HG02623 (cell line): ENCODE data around the gene TENM4.
"Not testable (repeated sequence)": the region's sequence is repeated elsewhere in the genome, so short reads cannot be mapped to it uniquely, and the experiment has no call there.

Experiments used
- ATAC-seq: cut with Tn5 transposase; IDR thresholded peaks from one replicate; pipeline ENCODE4 v1.9.1; 2021; ENCODE audit warnings: moderate library complexity; ENCODE audit not compliant: unreplicated experiment

TENM4 gene

DNA sequence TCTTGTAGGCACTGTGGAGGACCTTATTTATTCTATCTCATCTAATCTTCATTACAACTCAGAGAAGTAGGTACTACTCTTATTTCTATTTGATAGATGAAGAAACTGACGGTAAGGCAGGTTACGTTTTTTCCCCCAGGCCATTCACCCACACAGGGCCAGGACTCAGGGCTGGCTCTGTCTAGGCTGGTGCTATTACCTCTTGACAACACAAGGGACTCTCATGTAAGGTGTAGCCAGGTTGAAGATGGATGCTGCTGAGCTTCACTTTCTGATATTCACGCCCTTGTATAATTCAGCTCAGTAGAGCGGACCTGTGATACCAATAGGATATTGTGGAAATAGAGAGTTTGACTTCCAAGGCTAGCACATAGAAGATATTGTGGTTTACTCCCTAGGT lies 453.1 kb downstream of the TENM4 start:
- ATAC-seq = no peak

DNA sequence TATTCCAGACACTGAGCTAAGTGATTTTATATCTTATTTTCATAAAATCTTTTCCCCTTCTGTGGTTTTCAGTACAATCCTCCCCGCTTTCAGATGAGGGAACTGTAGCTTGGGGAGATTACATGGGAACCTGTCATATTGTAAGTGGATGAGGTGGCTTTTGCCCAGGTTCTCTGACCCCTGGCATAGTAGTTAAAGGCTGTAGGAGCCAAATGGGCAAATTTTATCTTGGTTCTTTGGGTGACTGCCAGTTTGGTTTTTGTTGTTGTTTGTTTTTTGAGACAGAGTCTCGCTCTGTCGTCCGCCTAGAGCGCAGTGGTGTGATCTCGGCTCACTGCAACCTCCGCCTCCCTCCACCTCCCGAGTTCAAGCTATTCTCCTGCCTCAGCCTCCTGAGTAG lies 454.5 kb downstream of the TENM4 start:
- no peak for ATAC-seq

DNA sequence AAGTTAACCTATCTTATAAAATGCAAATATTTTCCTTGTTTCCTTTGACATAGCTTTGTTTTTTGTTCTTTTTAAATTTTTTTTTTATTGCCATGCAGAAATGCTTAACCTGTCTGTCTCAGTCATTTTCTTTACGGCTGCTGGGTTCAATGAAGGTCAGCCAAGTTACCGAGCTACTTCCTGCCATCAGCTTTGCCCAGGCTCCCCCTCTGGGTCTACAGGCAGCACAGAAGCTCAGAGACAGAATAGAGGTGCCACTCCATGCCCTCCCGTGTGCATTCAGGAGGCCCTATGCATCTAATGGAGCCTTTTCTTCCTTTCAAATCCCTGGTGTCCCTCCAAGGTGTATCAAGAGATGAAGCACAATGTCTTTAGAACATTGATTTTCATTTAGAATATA lies 455.2 kb downstream of the TENM4 start:
- ATAC-seq = no peak

DNA sequence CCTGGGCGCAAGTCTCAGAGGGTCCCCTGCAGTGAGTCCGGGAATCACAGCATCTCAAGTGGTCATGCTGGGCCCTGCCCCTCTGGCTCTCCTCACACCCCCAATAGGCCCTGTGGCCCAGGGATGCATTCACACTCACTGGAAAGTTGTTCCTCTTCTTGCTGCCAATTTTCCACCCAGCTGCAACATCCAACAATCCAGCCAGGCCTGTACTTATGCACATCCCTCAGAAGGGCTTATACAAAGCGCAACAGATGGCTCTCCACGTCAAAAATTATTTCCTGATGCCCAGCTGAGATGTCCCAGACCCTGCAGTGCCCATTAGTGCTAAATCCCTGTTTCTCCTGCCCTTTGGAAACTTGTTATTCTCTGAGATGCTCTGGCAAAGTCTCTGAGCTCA lies 458.4 kb downstream of the TENM4 start:
- ATAC-seq = no peak

DNA sequence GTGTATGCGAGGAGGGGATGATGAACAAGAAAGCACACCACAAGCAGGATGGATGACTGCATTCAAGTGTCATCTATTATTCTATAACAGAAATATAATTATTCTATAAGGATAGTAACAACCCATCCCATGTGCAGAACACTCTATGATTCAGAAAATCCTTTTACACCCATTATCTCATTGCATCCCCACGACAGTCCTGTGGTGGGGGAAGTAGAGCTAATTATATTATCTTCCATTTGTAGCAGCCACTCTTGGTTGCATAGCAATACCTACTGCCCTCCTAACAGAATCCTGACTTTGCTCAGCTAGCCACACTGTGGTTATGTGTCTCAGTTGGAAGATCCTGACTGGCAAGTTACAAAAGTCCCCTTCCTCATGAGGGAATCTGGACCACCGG lies 459.7 kb downstream of the TENM4 start:
- no peak for ATAC-seq

DNA sequence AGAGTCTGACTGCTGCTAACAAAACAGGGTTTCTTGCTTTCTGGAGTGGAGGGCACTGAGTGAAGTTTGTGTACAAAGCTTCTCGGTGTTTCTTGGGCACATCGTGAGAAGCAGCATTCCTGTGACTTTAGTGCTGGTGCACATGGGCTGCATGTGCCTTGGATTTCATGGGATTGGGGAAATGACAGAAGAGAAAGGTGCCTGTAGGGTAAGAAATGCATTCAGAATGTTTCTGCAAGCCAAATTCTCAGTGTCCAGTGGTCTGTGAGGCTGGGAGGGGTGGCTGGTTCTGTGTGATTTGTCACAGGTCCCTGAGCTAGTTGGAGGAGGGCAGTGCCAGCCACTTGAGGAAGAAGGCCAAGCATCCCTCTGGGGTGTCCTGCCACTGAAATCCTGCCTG lies 462.0 kb downstream of the TENM4 start:
- ATAC-seq = no peak

DNA sequence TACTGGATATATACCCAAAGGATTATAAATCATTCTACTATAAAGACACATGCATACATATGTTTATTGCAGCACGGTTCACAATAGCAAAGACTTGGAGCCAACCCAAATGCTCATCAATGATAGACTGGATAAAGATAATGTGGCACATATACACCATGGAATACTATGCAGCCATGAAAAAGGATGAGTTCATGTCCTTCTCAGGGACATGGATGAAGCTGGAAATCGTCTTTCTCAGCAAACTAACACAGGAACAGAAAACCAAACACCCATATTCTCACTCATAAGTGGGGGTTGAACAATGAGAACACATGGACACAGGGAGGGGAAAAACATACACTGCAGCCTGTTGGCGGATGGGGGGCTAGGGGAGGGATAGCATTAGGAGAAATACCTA lies 463.0 kb downstream of the TENM4 start:
- not testable (repeated sequence) for ATAC-seq

DNA sequence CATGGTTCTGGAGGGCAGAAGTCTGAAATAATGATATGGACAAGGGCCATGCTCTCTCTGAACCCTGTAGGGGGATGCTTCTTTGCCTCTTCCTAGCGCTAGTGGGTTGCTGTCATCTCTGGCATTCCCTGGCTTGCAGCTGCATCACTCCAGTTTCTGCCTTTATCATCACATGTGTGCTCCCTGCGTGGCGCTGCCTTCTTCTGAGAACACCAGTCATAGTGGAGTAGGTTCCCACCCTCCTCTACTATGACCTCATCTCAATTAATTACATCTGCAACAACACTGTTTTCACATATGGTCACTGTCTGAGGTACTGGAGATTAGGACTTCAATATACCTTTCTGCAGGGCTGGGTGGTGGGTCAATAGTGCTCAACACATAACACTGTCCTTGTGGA lies 463.8 kb downstream of the TENM4 start:
- no peak for ATAC-seq

DNA sequence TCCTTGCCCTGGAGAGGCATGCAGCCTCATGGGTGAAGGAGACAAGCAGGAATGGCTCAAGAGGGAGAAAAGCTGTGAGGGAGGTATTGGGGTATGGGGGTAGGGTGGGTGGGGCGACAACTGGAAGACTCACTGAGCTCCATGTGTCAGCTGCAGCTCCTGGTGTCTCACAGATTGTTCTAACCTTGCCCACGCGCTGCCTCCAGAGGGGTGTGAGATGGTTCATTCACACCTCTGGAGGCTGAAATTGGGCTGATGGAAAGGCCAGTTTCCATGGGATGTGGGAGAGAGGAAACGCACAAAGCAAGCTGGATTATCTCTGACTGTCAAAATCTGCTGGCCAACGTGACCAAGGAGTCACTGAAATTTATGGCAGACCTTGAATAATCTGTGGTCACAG lies 465.7 kb downstream of the TENM4 start:
- no peak for ATAC-seq

DNA sequence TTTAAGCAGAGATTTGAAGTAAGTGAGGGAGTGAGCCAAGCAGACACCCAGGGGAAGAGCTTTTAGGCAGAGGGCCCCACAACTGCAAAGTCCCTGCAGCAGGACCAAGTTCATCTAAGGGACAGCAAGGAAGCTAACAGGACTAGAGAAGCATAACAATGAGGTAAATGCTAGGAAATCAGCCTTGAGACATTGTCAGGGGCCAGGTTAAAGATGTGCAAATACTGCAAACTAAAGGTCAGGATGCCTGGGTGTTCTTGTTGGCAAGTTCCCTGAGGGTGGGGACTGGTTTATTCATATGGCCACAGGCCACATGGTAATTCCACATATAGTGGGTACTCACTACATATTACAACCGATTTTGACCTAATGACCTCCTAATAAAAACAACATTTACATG lies 467.0 kb downstream of the TENM4 start:
- no peak for ATAC-seq

DNA sequence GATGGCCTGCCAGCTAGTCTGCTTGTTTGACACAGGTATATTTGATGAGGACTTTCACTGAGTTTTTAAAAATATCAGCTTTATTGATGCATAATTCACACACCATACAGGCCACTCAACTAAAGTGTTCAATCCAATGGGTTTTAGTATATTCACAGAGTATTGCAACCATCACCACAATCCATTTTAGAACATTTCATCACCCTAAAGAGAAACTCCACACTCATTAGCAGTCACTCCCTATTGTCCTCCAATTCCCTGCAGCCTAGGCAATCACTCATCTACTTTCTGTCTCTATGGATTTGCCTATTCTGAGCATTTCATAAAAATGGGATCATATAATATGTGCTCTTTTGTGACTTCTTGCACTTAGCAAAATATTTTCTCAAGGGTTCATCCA lies 468.2 kb downstream of the TENM4 start:
- ATAC-seq = no peak

DNA sequence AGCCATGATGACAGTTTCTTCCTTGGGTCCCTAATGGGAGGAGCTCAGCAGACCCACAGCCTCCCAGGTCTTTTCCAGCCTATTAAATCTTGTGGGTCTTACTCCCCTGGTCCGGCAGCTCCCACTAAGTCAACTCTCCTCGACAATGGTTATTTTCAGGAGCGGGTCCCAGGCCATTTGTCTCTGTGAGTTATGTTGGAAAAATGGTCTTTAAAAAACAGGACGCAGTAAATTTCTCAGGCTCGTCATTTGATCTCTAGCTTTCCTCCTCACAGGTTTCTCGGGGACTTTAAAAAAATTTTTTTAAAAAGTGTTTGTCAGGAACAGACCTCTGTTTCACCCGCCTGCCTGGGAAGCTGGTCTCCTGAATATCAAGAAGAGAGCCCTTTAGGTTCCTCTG lies 468.7 kb downstream of the TENM4 start:
- ATAC-seq = no peak

DNA sequence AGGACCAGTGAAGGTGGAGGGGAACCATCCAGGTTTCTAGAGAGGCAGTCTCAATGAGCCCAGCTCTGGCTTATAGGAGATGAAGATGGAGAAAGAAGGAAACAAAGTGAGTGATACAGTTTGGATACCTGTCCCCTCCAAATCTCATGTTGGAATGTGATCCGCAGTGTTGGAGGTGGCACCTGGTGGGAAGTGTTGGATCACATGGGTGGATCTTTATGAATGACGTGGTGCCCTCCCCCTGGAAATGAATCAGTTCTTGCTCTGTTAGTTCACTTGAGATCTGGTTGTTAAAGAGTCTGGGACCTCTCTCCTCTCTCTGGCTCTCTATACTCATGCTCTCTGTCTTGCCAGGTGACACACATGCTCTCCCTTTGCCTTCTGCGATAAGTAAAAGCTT lies 473.0 kb downstream of the TENM4 start:
- ATAC-seq = no peak

DNA sequence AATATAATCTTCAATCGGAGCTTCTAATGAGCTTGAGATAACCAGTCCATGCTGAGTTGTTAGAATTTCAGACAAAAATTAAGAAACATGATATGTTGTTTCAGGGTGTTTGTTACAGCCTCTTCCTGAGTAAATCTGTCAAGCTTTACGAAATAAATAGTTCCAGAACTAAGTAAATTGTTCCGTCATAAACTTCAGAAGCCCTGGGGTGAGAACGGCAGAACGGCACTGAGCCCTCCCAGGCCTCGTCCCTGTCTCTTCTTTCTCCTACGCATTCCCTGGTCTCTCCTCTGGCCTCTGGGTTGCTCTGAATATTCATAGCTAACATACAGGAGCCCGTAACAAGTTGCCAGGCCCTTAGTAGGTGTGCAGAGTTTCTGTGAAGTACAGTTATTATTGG lies 475.4 kb downstream of the TENM4 start:
- ATAC-seq = no peak

DNA sequence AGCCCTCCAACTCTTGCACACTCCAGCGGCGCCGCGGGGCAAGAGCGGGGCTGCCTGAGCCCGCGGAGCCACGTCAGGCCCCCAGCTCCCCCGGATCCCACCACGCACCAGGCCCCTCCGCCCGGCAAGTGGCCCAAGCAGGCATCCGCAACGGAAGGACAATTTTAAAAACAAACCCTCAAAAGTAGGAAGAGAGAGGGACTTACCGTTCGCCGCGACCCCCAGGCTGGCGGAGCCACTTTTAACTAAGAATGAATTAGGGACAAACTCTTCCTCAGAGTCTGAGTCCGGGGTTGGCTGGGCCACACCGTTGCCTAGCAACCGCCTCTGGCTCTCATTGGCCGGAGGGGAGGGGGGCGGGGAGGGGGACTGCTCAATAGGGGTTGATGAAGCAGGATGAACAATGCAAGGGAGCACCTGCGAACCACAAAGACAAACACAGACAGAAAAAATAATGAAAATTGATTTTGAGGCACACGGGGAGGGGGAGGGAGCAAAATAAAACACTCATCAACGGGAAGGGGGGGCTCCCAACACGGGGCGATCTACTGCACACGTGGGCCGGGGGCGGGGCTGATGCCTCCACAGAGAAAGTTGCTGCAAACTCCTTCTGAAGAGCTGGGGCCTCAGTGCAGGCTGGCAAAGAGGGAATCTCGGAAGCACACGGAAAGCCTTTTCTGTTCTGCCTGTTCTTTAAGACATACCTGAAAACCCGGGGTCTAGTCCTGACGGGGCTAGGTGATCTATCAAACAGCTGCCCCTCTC lies 478.7 kb downstream of the TENM4 start:
- no peak for ATAC-seq

DNA sequence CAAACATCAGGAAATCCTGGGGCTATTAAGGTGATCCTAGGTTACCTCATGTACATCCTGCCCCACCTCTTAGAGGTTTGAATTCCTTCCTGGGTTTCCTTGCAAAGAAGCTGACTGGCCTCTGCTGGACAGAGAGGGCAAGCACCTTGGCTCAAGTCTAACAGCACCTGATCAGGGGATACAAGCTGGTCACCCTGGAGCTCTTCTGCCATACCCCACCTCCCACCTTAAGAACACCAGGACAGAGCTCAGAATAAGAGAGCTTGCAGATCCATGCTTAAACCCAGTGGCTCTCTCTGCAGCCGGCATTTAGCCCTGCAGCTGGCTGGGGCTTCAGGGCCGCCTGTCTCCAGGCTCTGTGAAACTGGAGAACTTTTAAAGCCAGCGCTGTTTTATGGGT lies 479.6 kb downstream of the TENM4 start:
- ATAC-seq = no peak

DNA sequence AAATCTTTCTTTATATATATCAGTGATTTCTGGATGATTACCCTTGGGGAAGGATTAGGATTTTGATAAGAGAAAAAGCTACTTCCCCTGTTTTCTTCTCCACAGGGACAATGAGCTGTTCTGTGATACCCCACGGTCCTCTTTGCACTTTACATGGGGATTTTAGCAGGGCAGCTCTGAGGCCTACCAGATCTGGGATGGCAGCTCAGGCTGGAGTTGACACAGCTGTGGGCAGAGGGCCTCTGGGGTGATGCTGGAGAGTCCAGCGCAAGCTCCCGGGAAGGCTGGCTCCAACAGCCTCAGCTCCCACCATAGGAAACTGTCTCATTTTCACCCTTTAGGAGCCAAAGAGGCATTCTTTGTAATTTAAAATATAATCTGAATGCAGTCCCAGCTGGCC lies 482.4 kb downstream of the TENM4 start:
- no peak for ATAC-seq

DNA sequence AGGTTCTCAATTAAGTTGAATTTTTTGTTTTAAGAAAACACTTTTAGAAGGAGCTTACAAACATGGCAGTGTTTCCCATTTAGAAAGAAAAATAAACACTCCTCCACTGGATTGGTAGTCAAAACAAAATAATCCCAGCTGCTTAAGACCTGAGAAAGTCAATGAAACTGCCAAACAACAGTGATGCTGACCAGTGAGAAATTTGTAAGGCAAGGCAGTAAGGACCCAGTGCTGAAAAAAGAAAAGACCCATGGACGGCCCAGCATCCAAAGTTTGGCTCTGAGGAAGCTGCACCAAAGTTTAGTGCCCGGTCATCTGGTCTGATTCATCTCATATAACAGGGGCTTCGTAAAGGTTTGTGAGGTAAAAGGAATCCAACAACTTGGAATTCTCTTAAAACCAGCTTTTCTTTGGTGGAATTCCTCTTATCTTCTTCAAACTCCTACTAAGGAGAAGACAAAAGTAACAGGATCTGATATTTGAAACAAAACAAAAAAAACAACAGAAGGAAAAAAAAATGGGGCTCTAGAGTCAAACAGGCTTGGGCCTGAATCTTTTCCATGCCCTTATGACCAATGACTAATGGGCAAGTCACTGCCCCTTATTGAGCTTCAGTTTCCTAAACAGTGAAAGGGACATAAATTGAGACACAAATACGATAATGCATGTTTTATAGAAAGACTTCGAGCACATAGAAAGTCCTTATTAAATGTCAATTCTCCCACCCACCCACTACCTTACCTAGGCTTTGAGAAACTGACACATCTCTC lies 483.2 kb downstream of the TENM4 start:
- no peak for ATAC-seq

DNA sequence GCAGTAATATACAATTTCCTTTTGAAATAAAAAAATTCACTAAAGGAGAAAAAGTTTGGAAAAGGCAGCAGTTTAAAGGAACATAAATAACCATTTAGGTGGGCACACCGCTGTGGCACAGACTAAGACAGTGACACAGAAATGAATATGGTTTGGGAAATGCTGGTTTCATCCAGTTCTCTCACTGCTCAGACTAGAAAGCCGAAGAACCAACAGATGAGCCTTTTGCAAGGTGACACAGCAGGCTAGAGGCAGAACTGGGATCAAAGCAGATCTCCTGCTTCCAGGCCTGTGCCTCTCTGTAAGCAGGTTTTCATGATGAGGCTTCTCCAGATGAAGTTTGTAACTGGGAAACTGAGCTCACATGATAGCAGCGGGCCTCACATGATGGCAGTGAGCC lies 486.1 kb downstream of the TENM4 start:
- no peak for ATAC-seq

DNA sequence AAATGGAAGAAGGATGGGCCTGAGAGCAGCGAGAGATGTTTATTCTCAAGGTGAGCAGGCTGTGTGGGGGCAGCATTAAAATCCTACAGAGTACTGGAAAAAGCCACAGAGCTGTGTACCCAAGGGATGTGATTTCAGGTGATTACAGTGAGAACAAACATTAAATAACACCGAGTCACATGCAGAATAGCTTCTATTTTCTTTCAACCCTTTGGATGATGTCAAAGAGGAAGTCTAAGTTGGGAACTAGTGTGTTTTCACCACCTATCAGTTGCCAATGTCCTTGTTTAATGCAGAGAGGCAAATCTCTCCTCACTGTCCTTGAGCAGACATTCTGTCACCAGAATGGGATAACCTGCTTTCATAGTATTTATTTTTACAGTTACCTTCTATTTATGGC lies 486.6 kb downstream of the TENM4 start:
- no peak for ATAC-seq

DNA sequence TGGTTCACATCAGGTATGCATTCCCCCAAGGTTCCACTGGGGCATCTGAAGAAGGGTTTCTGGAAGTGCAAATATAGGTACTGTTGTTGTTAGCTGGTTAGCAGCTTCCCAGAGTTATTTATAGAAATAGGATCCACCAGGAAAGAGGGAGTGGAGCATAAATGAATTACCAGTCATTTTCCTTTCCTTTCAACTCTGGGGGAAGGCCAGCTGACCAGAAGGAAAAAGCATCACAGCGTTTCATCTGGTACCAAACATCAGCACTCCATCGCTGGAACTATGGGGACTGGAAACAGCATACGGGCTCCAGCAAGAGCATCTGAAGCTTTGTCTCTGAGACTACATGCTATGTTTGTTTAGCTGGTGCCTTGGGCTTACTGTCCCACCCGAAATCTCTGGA lies 487.9 kb downstream of the TENM4 start:
- no peak for ATAC-seq

DNA sequence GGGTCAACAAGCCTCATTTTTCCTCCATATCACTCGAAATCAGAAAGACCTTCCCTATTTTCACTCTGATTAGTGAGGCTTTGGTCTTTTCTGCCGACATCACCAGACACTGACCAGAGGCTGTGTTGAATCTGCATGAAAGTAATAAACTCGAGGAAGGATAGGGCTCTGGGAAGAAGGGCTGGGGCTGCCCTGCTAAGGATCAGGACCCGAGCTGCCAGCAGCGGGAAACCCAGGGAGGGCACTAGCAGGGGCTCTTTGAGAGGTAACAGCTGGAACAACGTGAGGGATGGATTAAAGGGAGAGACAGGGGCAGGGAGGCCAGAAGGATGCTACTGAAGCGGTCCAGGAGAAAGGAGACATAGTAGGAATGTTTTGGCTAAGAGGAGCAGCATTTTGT lies 488.7 kb downstream of the TENM4 start:
- no peak for ATAC-seq
